Measurements from ENCODE around the gene GAS7. TPM values are rescaled to one million over a fixed set of nuclear protein-coding genes. Genes with fewer than 3 reads are reported as not detected.
A peak's percentile ranks its signal among the peaks of the same experiment; 100 is the strongest.

Gene GAS7
- total RNA-seq, 1 donor from 2014 or later = 19.5 TPM

DNA sequence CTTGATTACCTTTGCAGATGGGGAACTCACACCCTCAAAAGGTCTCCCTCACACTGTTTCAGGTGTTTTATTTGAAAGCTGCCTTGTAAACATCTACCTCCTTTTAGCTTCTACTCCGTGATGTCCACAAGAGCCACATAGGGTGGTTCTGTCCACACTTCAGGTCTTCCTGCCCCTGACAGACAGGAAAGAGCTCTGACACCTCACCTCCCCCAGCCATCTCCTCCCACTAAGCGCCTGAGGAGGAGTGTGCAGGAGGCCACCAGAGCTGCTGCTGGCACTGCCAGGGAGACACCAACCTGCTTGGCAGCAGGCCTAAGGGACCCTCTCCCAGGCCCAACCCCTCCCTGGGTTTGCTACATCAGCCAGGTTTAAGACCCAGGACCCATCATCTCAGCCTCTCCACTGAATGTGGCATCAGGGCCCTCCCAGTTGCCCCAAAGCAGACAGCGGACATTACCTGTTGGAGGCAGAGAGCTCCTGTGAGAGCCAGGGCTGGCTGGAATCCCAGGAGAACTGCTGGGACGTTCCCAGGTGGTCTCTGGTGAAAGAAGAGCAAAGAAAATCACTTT, 217.0 kb downstream of the GAS7 start:
- Mint-ChIP-seq H3K9me3 (no peaks in the 10 kb centered on the region), H3K36me3 (no peaks in the 10 kb centered on the region)

DNA sequence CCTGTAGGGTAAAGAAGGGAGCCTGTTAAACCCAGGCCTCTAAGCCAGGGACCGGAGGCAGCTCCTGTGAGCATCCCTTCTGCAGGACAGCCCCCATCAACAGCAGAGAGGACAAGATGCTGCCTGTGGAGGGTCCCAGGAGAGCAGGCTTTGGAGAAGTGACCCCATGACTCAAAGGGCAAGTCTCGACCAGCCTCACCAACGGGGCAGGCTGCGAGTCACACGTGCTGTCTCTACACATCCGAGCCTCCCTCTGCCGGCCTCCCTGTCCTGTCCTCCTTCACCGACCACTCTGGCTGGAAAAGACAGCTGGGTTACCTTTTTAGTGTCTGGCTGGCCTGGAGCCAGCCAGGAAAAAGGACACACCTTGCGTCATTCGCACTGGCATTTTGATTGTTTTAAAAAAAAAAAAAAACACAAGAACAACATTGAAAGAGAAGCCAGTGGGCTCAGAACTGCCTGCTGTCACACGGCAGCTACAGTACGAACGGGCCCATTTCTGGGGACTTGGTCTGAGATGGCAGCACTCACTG, 218.9 kb downstream of the GAS7 start:
- H3K4me1 Mint-ChIP-seq (ENCODE audit: unreplicated experiment) = peaks cover 1% of the 10 kb centered on the region
- no peak for DNase-seq (ENCODE audit: extremely low spot score, unreplicated experiment)
- H3K9me3 Mint-ChIP-seq = no peaks in the 10 kb centered on the region
- H3K27ac Mint-ChIP-seq = no peak overlapping the region
- TF ChIP-seq, protein P1, sequence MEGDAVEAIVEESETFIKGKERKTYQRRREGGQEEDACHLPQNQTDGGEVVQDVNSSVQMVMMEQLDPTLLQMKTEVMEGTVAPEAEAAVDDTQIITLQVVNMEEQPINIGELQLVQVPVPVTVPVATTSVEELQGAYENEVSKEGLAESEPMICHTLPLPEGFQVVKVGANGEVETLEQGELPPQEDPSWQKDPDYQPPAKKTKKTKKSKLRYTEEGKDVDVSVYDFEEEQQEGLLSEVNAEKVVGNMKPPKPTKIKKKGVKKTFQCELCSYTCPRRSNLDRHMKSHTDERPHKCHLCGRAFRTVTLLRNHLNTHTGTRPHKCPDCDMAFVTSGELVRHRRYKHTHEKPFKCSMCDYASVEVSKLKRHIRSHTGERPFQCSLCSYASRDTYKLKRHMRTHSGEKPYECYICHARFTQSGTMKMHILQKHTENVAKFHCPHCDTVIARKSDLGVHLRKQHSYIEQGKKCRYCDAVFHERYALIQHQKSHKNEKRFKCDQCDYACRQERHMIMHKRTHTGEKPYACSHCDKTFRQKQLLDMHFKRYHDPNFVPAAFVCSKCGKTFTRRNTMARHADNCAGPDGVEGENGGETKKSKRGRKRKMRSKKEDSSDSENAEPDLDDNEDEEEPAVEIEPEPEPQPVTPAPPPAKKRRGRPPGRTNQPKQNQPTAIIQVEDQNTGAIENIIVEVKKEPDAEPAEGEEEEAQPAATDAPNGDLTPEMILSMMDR (conservative IDR thresholded peaks at IDR 0.05) = no peak
- H3K4me3 Mint-ChIP-seq = no peak overlapping the region
- peaks cover 8% of the 10 kb centered on the region for H3K27me3 Mint-ChIP-seq
- H3K36me3 Mint-ChIP-seq = no peaks in the 10 kb centered on the region

More for the DNA sequence above, 217.0 kb downstream of the GAS7 start:
- Mint-ChIP-seq H3K27ac (peak overlapping the region; percentile 46), H3K4me1 (ENCODE audit: unreplicated experiment) (no peaks in the 10 kb centered on the region), H3K27me3 (peaks cover 6% of the 10 kb centered on the region), H3K4me3 (no peak overlapping the region)
- TF ChIP-seq, protein P1 (conservative IDR thresholded peaks at IDR 0.05) = no peak
- no peak for DNase-seq (ENCODE audit: extremely low spot score, unreplicated experiment)

DNA sequence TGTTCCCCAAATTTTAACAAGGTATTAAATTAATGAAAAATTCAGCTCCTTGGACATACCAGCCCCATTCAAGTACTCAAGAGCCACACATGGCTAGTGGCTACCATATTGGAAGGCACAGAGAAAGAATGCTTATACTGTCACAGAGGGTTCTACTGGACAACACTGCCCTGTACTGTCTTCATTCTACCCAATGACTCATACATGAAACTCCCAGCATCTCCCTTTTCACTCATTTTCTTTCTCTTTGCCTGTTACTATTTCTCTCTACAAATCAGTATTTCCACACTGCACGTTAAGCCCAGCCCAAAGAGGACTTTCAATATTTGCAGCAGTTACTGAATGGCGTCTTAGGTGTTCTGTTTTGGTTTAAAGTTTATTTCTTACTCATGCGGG, 221.2 kb downstream of the GAS7 start:
- H3K27ac Mint-ChIP-seq = no peak overlapping the region
- H3K9me3 Mint-ChIP-seq = no peaks in the 10 kb centered on the region
- peaks cover 9% of the 10 kb centered on the region for H3K27me3 Mint-ChIP-seq
- H3K4me1 Mint-ChIP-seq (ENCODE audit: unreplicated experiment) = peaks cover 17% of the 10 kb centered on the region
- H3K36me3 Mint-ChIP-seq = no peaks in the 10 kb centered on the region
- TF ChIP-seq, protein P1 (conservative IDR thresholded peaks at IDR 0.05) = no peak
- H3K4me3 Mint-ChIP-seq = no peak overlapping the region
- no peak for DNase-seq (ENCODE audit: extremely low spot score, unreplicated experiment)

DNA sequence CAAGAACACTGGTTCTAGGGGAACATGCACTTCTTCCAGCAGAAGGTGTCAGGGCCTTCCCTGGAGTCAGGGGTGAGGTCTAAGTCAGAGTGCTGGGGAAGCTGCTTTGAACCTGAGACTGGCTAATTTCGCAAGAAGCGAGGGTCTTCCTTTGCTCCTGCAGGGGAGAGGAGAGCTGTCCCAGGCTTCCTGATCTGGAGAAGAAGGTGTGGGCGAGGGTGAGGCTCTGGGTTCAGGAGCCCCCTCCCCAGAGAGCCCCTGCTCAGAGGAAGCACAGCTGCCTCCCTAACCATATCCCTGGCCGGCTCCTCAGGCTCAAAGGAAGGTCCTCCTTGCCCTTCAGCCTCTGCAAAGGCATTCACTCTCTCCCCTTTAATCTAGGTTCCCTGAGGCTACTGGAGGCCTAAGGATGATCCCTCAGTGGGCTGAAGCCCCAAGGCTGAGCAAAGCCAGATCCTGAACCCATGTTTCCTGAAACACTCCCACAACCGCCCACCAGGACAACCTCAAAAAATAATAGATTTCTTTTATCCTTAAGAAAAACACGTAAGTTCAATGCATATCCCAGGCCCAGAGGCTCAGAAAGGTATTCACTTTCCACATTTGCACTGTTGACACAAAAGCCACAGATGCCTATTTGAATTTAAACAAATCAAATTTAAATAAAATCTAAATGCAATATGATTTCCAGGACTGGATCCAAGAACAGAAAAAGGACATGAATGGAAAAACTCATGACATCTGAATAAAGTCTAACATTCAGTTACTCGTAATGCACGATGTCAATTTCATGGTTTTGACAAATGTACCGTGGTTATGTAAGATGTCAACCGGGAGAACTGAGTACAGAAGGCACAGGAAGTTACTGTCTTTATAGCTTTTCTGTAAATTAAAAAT, 221.9 kb downstream of the GAS7 start:
- Mint-ChIP-seq H3K27ac (no peak overlapping the region), H3K9me3 (no peaks in the 10 kb centered on the region), H3K36me3 (no peaks in the 10 kb centered on the region), H3K4me1 (ENCODE audit: unreplicated experiment) (peaks cover 21% of the 10 kb centered on the region), H3K27me3 (peaks cover 11% of the 10 kb centered on the region), H3K4me3 (no peak overlapping the region)
- TF ChIP-seq, protein P1 (conservative IDR thresholded peaks at IDR 0.05) = peak; percentile 57
- DNase-seq (ENCODE audit: extremely low spot score, unreplicated experiment) = no peak

- TF ChIP-seq, protein P1 (conservative IDR thresholded peaks at IDR 0.05) = no peak
- Mint-ChIP-seq H3K9me3 (no peaks in the 10 kb centered on the region), H3K27me3 (peaks cover 8% of the 10 kb centered on the region), H3K36me3 (no peaks in the 10 kb centered on the region), H3K4me1 (ENCODE audit: unreplicated experiment) (peaks cover 21% of the 10 kb centered on the region), H3K4me3 (no peak overlapping the region), H3K27ac (no peak overlapping the region)
- no peak for DNase-seq (ENCODE audit: extremely low spot score, unreplicated experiment)
These were observed 223.7 kb downstream of the GAS7 start for GRCh38 chr17:9974448-9975381.

Data from type B pancreatic cell (in vitro differentiated cells).